GM18499 (cell line): ENCODE data around the gene MIER3.

Source experiments
- ATAC-seq: cut with Tn5 transposase; IDR thresholded peaks from one replicate; pipeline ENCODE4 v1.9.1; 2021; ENCODE audit warnings: moderate number of reproducible peaks; ENCODE audit not compliant: insufficient read depth, unreplicated experiment

MIER3 gene

GRCh38 chr5:56900858-56901578 is 50.9 kb downstream of the MIER3 start:
- no peak for ATAC-seq

DNA sequence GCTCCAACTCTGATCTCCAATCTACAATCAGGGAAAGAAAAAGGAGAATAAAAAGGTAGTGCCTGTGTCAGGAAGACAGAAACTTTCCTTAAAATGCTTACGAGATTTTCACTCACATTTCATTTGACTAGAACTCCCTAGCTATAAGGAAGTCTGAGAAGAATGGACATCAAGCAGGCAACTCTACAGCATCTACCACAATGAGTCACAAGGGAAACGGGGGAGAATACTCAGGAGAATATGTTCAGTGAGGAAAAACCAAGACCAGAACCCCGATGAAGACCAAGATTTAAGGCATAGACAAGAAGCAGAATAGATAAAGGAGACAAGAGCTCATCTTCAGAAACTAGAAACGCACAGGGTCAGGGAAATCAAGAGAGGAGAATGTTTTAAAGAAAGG is 51.5 kb downstream of the MIER3 start:
- no peak for ATAC-seq

DNA sequence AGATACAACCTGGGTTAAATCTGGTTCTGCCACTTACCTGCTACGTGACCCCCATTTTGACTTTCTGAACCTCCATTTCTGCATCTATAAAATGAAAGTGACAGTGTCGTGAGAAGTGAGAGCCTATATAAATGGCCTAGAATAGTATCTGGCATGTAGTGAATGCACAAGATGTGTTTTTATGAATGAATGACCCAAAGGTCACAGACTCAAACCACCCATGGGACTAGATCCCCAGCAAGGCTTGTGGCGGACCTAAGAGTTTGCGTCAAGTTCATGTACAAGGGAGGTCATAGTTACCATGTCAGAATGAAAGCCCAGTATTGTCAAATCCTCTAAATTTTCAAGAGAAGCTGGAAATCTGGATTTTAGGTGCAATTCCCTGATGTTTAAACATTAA is 53.7 kb downstream of the MIER3 start:
- ATAC-seq: no peak

- ATAC-seq: no peak
Observed at GRCh38 chr5:56896763-56897162, 55.2 kb downstream of the MIER3 start.

- no peak for ATAC-seq
Observed at GRCh38 chr5:56893251-56893951, 58.5 kb downstream of the MIER3 start.

DNA sequence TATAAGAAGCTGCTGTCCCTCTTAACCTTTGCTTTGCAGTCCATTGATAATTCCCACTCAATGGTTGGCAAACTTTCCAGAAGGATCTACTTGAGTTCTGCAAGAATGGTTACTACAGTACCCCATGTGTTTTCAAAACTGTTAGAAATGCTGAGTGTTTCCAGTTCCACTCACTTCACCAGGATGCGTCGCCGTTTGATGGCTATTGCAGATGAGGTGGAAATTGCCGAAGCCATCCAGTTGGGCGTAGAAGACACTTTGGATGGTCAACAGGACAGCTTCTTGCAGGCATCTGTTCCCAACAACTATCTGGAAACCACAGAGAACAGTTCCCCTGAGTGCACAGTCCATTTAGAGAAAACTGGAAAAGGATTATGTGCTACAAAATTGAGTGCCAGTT is 70.4 kb downstream of the MIER3 start:
- ATAC-seq: no peak

DNA sequence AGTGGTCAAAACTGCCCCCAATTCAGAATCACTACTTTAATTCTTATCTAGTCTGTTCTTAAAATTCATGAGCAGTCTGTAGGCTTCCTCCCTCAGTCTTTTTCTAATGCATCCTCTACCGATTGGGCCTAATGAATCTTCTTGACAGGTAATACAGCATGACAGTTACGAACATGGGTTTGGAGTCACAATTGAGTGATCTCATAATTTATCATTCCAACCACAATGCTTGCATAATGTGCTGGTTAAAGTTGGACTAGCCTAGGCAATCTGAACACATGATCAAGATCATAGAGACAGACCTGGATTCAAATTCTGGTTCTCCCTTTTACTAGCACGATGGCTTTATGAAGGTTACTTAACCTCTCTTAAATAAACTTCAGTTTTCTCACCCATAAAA is 75.6 kb downstream of the MIER3 start:
- ATAC-seq: no peak

- ATAC-seq: no peak
Observed at GRCh38 chr5:56873056-56873455, 78.9 kb downstream of the MIER3 start.

GRCh38 chr5:56871777-56872176 is 80.1 kb downstream of the MIER3 start:
- no peak for ATAC-seq
